Measurements from ENCODE around the gene ARHGAP26.

Gene ARHGAP26

GRCh38 chr5:142811866-142812557 lies 41.8 kb downstream of the ARHGAP26 start:
- TF ChIP-seq CTCF (IDR thresholded peaks at IDR 0.05; ENCODE audit: low read depth, low read length, missing control alignments) = no peak
- H3K4me3 ChIP-seq (ENCODE audit: low read depth, low read length) = no peak overlapping the region
- no peak for DNase-seq (ENCODE audit: low read depth)

- no peak overlapping the region for H3K4me3 ChIP-seq (ENCODE audit: low read depth, low read length)
- no peak for TF ChIP-seq CTCF (IDR thresholded peaks at IDR 0.05; ENCODE audit: low read depth, low read length, missing control alignments)
- DNase-seq (ENCODE audit: low read depth) = no peak
Measured at GRCh38 chr5:142813220-142813619, 43.0 kb downstream of the ARHGAP26 start.

GRCh38 chr5:142814122-142814521 lies 43.9 kb downstream of the ARHGAP26 start:
- no peak for TF ChIP-seq CTCF (IDR thresholded peaks at IDR 0.05; ENCODE audit: low read depth, low read length, missing control alignments)
- DNase-seq (ENCODE audit: low read depth) = no peak
- no peak overlapping the region for H3K4me3 ChIP-seq (ENCODE audit: low read depth, low read length)

GRCh38 chr5:142815469-142815868 lies 45.3 kb downstream of the ARHGAP26 start:
- DNase-seq (ENCODE audit: low read depth) = no peak
- H3K4me3 ChIP-seq (ENCODE audit: low read depth, low read length) = no peak overlapping the region
- TF ChIP-seq CTCF (IDR thresholded peaks at IDR 0.05; ENCODE audit: low read depth, low read length, missing control alignments) = no peak

GRCh38 chr5:142816531-142817430 lies 46.6 kb downstream of the ARHGAP26 start:
- H3K4me3 ChIP-seq (ENCODE audit: low read depth, low read length) = no peak overlapping the region
- TF ChIP-seq CTCF (IDR thresholded peaks at IDR 0.05; ENCODE audit: low read depth, low read length, missing control alignments) = no peak
- no peak for DNase-seq (ENCODE audit: low read depth)

- no peak for DNase-seq (ENCODE audit: low read depth)
- H3K4me3 ChIP-seq (ENCODE audit: low read depth, low read length) = no peak overlapping the region
- no peak for TF ChIP-seq CTCF (IDR thresholded peaks at IDR 0.05; ENCODE audit: low read depth, low read length, missing control alignments)
Measured at GRCh38 chr5:142817949-142818431, 47.8 kb downstream of the ARHGAP26 start.
